ENCODE measurements around the gene LACTB.

GRCh38 chr15:63072023-63072650 is 49.5 kb upstream of the LACTB start:
- TF ChIP-seq CTCF (IDR thresholded peaks at IDR 0.05; ENCODE audit: insufficient read depth, low read length, poor library complexity, severe bottlenecking) (no peak), EZH2phosphoT487 (conservative IDR thresholded peaks at IDR 0.05; ENCODE audit: low read length) (no peak)

All from SU-DHL-6 (cell line).